ENCODE measurements around the gene MAPK1IP1L. TPM values are rescaled to one million over a fixed set of nuclear protein-coding genes. Genes with fewer than 3 reads are reported as not detected.
A peak's percentile ranks its signal among the peaks of the same experiment; 100 is the strongest.

MAPK1IP1L gene
- total and polyA plus RNA-seq, 2 experiments from 2014 or later: 79.4 to 92.5 TPM

- TF ChIP-seq EZH2phosphoT487 (IDR thresholded peaks at IDR 0.05; ENCODE audit: insufficient read depth, low read depth) (no peak), EZH2 (IDR thresholded peaks at IDR 0.05; ENCODE audit: insufficient read depth, poor library complexity, severe bottlenecking) (no peak)
- peak overlapping the region; percentile 91 for H3K4me3 ChIP-seq
- peaks cover 15% of the 10 kb centered on the region; the same call in 1 of the 2 replicates for H3F3A ChIP-seq (ENCODE audit: insufficient read depth)
- H4K20me1 ChIP-seq (ENCODE audit: insufficient read depth): peaks cover 4% of the 10 kb centered on the region; the same call in 1 of the 2 replicates
- H3K4me2 ChIP-seq (ENCODE audit: unreplicated experiment): peak overlapping the region; percentile 94
- DNase-seq: peak; percentile 7
- H3K9me3 ChIP-seq (ENCODE audit: low read depth): no peaks in the 10 kb centered on the region
- H3K36me3 ChIP-seq (ENCODE audit: low read depth): no peaks in the 10 kb centered on the region
- H3K4me1 ChIP-seq (ENCODE audit: insufficient read depth): peaks cover 27% of the 10 kb centered on the region
- no peaks in the 10 kb centered on the region for H3K27me3 ChIP-seq (replicated peaks; ENCODE audit: insufficient read depth)
- in situ Hi-C loops (cut with MboI): no loop called here
- H2AFZ ChIP-seq: peak overlapping the region; percentile 98
- H3K27ac ChIP-seq: peak overlapping the region; percentile 84
- WGBS, 2 experiments (ENCODE audit: low coverage in 1 of 2, low lambda C conversion rate in 2 of 2, missing lambda C conversion rate in 2 of 2): 9% methylated on average over 7 of the region's 7 CpGs
- H3K79me2 ChIP-seq (ENCODE audit: insufficient read depth): peaks cover 81% of the 10 kb centered on the region
- H3K9ac ChIP-seq: peak overlapping the region; percentile 91
- H3K9me2 ChIP-seq (ENCODE audit: insufficient read depth): no peaks in the 10 kb centered on the region
These were observed 25.5 kb upstream of the MAPK1IP1L start for GRCh38 chr14:55025948-55026347.

- peak overlapping the region; percentile 84 for H3K27ac ChIP-seq
- in situ Hi-C loops (cut with MboI): no loop called here
- peaks cover 31% of the 10 kb centered on the region for H3K4me1 ChIP-seq (ENCODE audit: insufficient read depth)
- no peaks in the 10 kb centered on the region for H3K9me2 ChIP-seq (ENCODE audit: insufficient read depth)
- TF ChIP-seq EZH2phosphoT487 (IDR thresholded peaks at IDR 0.05; ENCODE audit: insufficient read depth, low read depth): no peak
- TF ChIP-seq EZH2 (IDR thresholded peaks at IDR 0.05; ENCODE audit: insufficient read depth, poor library complexity, severe bottlenecking): no peak
- peaks cover 81% of the 10 kb centered on the region for H3K79me2 ChIP-seq (ENCODE audit: insufficient read depth)
- H3K9ac ChIP-seq: peak overlapping the region; percentile 91
- WGBS, 2 experiments (ENCODE audit: low coverage in 1 of 2, low lambda C conversion rate in 2 of 2, missing lambda C conversion rate in 2 of 2): 1% methylated on average over 9 of the region's 9 CpGs
- no peaks in the 10 kb centered on the region for H3K27me3 ChIP-seq (replicated peaks; ENCODE audit: insufficient read depth)
- H3K4me3 ChIP-seq: peak overlapping the region; percentile 91
- peak overlapping the region; percentile 98 for H2AFZ ChIP-seq
- peak; percentile 64 for DNase-seq
- no peaks in the 10 kb centered on the region for H3K9me3 ChIP-seq (ENCODE audit: low read depth)
- peaks cover 4% of the 10 kb centered on the region; the same call in 1 of the 2 replicates for H4K20me1 ChIP-seq (ENCODE audit: insufficient read depth)
- H3K4me2 ChIP-seq (ENCODE audit: unreplicated experiment): peak overlapping the region; percentile 94
- H3F3A ChIP-seq (ENCODE audit: insufficient read depth): peaks cover 15% of the 10 kb centered on the region; the same call in 1 of the 2 replicates
- no peaks in the 10 kb centered on the region for H3K36me3 ChIP-seq (ENCODE audit: low read depth)
These were observed 25.0 kb upstream of the MAPK1IP1L start for GRCh38 chr14:55026441-55026792.

- Histone ChIP-seq H3K4me2 (ENCODE audit: unreplicated experiment) (peak within 1 kb of the TSS; percentile 98), H3K9me2 (ENCODE audit: insufficient read depth) (no peaks in the 10 kb centered on the region), H3K27ac (peak within 1 kb of the TSS; percentile 84), H3K36me3 (ENCODE audit: low read depth) (no peaks in the 10 kb centered on the region), H3K4me1 (ENCODE audit: insufficient read depth) (peaks cover 35% of the 10 kb centered on the region), H4K20me1 (ENCODE audit: insufficient read depth) (peaks cover 4% of the 10 kb centered on the region; the same call in 1 of the 2 replicates), H3K27me3 (replicated peaks; ENCODE audit: insufficient read depth) (no peaks in the 10 kb centered on the region), H3K9me3 (ENCODE audit: low read depth) (no peaks in the 10 kb centered on the region), H3F3A (ENCODE audit: insufficient read depth) (peaks cover 15% of the 10 kb centered on the region; the same call in 1 of the 2 replicates), H3K79me2 (ENCODE audit: insufficient read depth) (peaks cover 84% of the 10 kb centered on the region), H3K4me3 (peak within 1 kb of the TSS; percentile 91), H3K9ac (peak within 1 kb of the TSS; percentile 91), H2AFZ (peak within 1 kb of the TSS; percentile 98)
- in situ Hi-C loops (cut with MboI): no loop called here
- 0% methylated on average over 50 to 52 of the region's 56 CpGs for WGBS, 2 experiments (ENCODE audit: low coverage in 1 of 2, low lambda C conversion rate in 2 of 2, missing lambda C conversion rate in 2 of 2)
- TF ChIP-seq EZH2 (IDR thresholded peaks at IDR 0.05; ENCODE audit: insufficient read depth, poor library complexity, severe bottlenecking): no peak
- TF ChIP-seq EZH2phosphoT487 (IDR thresholded peaks at IDR 0.05; ENCODE audit: insufficient read depth, low read depth): no peak
- peak; percentile 95 for DNase-seq
These were observed 24.5 kb upstream of the MAPK1IP1L start, which contains the start of the genes SOCS4 and WDHD1 for GRCh38 chr14:55026793-55027561. Gene SOCS4 (plus strand): TSS chr14:55027236. CDS start chr14:55043042, 15,806 bp downstream. Gene WDHD1 (minus strand): TSS chr14:55027099. CDS start chr14:55026787, 312 bp downstream.

GRCh38 chr14:55028066-55028465 is 23.4 kb upstream of the MAPK1IP1L start:
- Histone ChIP-seq H4K20me1 (ENCODE audit: insufficient read depth) (peaks cover 4% of the 10 kb centered on the region; the same call in 1 of the 2 replicates), H3K27me3 (replicated peaks; ENCODE audit: insufficient read depth) (no peaks in the 10 kb centered on the region), H3F3A (ENCODE audit: insufficient read depth) (peaks cover 15% of the 10 kb centered on the region; the same call in 1 of the 2 replicates), H3K79me2 (ENCODE audit: insufficient read depth) (peaks cover 85% of the 10 kb centered on the region), H3K36me3 (ENCODE audit: low read depth) (no peaks in the 10 kb centered on the region), H3K9me2 (ENCODE audit: insufficient read depth) (no peaks in the 10 kb centered on the region), H3K27ac (peak overlapping the region; percentile 84), H3K4me1 (ENCODE audit: insufficient read depth) (peaks cover 35% of the 10 kb centered on the region), H2AFZ (peak overlapping the region; percentile 98), H3K9ac (peak overlapping the region; percentile 91), H3K4me2 (ENCODE audit: unreplicated experiment) (peak overlapping the region; percentile 98), H3K9me3 (ENCODE audit: low read depth) (no peaks in the 10 kb centered on the region), H3K4me3 (peak overlapping the region; percentile 91)
- TF ChIP-seq EZH2phosphoT487 (IDR thresholded peaks at IDR 0.05; ENCODE audit: insufficient read depth, low read depth) (no peak), EZH2 (IDR thresholded peaks at IDR 0.05; ENCODE audit: insufficient read depth, poor library complexity, severe bottlenecking) (no peak)
- 4 to 5% methylated on average over 8 of the region's 8 CpGs for WGBS, 2 experiments (ENCODE audit: low coverage in 1 of 2, low lambda C conversion rate in 2 of 2, missing lambda C conversion rate in 2 of 2)
- DNase-seq: peak; percentile 54
- in situ Hi-C loops (cut with MboI): no loop called here

Measured in GM23248 (cell line).